GM18517 (cell line): ENCODE measurements around the gene NLGN4Y.

ENCODE experiments used
- ATAC-seq: cut with Tn5 transposase; IDR thresholded peaks from one replicate; pipeline ENCODE4 v1.9.1; 2021; ENCODE audit warnings: mild to moderate bottlenecking, moderate library complexity; ENCODE audit not compliant: unreplicated experiment

The NLGN4Y gene

DNA sequence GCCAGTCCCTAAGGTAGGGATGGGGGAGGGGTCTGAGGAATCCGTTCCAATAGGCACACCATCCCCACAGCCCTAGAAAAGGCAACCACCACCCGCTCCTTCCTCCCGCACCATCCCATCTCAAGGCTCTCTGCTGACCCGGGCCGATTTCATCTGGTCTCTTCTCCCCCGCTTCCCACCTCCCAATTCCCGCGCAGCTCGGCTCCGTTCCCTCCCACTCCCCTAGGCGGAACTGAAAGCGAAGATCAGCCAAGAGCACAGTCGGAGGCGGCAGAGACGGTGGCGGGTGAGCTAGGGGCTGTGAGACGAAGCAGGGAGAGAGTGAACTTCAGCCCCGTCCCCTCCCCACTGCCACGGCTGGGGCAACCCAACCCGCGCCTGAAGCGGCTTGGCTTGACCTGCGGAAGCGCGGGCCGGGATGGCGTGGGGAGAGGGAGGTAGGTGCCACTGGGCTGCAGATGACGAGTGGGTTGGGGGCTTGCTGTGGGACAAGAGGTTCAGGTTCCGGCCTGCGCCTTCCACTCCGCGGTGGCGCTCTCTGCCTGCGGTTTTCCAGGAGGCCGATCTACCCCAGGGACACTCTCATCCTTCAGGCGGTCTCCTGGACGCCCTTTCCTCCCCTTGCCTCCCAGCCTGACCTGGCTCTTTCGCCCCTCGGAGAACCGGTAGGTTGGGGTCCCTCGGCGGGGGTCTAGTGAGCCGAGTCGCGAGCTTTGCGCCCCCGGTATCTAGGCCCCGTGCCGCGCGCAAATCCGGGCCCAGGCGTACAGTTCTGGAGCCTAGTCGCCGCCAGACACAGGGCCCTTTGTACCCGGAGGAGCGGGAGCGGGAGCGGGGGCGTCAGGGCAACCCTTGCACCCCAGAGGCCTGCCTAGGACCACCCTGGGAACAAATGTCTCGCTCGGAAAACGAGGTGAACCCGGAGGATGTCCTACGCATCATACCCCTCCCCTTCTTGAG, at the start of gene NLGN4Y:
NLGN4Y (plus strand) TSS at position 258 of the 960 bp plus-strand sequence. CDS start 97,591 bp downstream, outside the sequence.
- no peak for ATAC-seq

DNA sequence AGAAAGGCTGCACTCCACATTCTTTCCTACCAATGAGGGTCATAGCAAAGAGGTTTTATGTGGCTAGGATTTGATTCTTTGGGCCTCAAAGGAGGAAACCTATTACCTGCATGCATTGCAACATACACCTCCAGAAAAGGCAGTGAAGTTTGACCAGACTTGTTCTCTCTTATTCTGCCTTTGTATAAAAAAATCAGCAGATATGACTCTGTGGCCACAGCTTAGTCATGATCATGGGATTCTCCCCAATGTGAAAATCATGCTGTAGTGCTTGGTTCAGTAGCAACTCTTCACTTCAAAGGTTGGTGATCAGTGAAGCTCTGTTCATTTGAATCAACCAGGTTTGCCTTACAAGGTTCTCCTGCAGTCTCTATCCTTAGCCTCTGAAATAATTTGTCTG, 38.4 kb upstream of the NLGN4Y start:
- ATAC-seq, result no peak

DNA sequence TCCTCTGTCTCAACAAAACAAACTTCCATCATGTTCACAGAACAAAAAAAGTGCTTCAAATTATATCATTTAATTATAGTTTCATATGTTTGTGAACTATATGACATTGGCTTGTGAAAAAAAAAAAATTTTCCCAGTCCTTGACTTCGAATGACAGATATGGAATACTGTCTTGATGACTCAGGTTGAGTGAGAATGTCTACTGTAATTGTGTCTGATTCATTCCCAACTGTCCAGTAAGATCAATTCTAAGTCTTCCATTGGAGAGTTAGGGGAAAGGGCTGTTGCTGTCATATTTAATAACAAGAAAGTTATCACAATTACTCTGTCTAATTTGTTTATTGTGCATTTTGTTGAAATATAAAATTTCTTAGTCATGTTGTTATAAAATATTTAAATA, 34.1 kb upstream of the NLGN4Y start:
- ATAC-seq, result no peak

DNA sequence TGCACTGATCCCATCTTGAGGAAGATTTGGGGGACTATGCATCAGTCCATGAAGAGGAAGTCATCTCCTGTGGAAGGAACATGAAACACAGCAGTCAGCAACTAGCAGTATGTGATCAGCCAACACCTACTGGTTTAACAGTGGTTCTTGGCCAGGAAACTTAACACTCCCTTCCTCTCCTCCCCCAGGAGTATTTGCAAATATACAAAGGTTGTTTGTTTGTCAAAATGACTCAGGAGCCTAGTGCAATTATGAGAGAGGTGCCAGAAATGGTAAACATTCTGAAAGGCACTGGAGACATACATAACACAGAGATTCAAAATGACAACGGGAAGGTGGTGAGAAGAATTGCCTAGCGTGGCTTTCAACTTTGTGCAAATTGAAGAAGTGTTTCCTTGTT, 26.3 kb upstream of the NLGN4Y start:
- no peak for ATAC-seq

DNA sequence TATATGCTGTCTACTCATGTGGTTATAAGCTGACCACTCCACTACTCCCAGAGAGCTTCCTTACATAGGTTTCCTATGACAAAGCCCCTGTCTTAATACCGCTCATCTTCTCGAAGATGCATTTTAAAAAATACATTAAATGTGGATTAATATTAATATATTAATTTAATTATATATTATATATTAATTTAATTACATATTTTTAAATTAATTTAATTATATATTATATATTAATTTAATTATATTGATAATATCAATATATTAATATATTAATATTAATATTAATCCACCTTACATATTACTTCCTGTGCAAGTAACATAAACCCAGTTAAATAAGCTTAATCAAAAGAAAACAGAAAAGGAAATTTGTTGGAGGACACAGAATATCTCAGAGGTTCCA, 19.7 kb upstream of the NLGN4Y start:
- ATAC-seq, result no peak

DNA sequence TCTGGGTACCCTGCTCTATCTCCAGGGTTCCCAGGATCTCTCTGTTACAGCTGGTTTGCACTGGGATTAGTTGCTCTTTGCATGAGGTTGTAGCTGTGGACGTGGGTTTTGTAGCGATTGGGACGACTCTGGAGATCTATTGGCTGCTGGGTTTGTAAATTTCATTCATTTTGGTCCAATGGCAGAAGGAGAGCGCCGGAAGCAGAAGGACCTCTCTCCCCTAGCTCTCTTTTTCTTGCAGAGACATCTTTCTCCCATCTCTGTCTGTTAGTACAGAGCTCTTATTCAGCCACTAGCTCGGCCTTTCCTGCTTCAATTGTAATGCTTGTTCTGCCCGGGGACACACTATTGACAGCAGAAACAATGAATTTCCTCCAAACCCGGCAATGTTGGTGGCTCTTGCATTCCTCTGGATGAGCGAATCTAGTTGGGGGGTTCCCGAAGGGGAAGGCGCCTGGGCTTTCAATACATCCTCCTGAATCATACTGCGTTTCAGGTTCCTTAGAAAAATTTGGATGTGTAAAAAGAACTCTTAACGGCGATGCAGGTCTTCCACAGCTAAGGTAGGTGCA, 1.9 kb upstream of the NLGN4Y start:
- no peak for ATAC-seq

DNA sequence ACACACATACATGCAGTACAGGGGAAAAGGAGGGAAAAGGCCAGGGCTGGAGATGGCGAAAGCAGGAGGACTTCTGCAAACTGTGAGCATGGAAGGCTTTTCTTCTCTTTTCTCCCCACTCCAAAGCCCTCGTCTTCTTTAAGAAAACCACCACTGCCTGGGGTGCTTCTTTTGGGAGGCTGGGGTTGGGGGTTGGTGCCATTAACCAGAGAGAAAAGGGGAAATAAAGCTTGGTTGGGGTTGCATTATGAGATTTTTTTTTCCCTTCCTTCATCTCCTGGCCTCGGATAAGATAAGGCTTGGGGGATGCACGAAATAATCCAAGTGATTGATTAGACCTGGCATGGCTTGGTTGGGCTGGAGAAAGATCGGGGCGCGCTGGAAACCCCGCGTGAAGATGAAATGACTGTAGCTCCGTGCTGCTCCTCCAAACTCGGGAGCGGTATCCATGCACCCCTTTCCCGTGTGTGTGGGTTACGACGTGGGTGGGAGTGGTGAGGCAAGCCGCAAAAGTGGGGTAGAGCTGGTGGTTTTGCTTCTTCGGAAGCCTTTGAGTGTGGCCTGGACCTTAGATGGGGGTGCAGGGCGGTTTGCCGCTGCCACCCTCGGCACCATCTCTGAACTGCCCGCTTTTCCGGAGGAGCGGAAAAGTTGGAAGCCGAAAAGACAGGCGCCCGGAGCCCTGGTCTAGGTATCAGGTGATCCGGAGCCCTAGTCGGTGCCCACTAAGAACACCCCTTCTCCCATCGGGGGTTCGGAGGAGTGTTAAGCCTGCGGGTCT, 648 bp upstream of the NLGN4Y start:
- no peak for ATAC-seq

DNA sequence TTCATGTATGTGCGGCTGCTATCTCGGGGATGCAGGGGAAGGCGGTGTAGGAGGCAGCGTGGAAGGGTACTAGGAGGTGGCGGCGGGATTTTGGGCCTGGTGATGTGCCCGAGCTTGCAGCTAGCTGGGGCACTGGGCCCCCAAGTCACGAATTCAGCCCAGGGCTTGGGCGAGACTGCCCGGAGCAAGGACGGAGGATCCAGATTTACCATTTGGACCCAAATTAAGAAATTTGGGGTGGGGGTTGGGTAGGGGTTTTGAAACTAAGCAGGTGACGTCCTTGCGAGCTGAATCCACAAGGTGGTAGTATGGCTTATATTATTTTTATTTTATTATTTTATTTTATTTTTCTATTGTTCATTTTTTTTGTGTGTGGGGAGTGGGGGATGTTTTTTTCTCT, 986 bp downstream of the NLGN4Y start:
- no peak for ATAC-seq

DNA sequence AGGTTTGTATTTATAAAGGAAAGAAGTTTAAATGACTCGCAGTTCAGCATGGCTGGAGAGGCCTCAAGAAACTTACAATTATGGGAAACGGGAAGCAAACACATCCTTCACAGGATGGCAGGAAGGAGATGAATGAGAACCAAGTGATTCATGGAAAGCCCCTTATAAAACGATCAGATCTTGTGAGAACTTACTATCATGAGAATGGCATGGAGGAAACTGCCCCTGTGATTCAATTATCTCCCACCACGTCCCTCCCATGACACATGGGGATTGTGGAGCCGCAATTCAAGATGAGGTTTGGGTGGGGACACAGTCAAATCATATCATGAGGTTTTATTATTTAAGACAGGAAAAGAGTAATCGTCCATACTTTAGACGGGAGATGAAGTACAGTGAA, 4.0 kb downstream of the NLGN4Y start:
- ATAC-seq, result no peak

DNA sequence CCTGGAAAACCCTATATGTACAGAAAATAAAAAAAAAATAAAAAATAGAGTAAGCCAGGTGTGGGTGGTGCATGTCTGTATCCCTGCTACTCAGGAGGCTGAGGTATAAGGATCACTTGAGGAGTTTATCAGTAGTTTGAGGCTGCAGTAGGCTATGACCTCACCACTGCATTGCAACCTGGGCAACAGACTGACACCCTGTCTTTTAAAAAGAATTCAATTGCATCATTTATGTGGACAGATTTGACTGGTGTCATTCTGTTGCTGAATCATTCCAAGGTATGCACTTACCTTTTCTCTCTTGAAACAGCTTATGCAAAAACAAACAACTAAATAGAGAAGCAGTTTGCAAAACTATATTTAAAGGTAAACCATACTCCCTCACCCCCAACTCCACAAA, 12.4 kb downstream of the NLGN4Y start:
- ATAC-seq, result no peak

DNA sequence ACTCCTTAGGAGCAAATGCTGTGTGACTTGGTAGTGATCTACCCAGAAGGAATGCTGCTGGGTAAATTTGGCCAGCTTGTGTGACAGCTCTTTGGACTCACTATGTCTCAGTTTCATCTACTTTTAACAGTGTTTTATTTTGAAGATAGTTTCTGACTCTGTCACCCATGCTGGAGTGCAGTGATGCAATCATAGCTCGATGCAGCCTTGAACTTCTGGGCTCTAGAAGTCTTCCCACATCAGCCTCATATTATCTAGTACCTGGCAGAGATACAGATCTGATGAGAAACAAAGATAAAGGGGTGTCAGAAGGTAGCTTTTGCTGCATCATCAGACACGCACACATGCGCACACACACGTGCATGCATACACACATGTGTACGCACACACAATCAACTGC, 19.2 kb downstream of the NLGN4Y start:
- no peak for ATAC-seq

DNA sequence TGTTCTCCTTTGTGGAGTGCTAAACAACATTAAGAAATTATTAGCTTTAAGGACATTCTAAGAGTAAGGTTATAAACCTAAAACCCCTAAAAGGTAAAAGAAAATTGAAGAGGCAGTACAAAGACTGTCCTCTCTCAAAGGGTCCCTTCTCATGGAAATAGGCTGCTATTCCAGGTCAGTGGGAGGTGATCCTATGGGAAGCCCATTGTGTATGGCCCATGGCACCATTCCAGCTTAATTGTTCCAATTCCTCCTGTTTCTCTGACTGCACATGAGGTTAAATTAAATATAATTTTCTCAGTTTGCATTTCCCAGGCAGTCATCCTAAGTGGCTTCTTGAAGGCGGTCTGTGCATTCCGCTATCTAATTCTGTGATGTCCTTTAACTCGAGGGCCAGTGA, 57.0 kb downstream of the NLGN4Y start:
- no peak for ATAC-seq

DNA sequence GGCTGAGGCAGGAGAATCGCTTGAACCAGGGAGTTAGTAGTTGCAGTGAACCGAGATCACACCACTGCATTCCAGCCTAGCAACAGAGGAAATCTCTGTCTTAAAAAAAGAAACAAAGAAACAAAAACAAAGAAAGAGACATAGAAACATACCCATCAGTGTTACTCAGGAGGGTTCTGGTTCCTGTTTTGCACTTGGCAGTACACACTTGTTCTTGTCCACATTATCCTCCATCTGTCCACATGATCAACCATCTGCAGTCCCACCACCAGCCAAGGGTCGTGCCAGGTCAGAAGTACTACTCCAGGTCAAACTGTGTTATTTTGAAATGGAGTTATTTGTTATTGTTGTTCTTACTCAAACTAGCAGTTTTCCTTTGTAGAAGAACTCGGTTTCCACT, 62.4 kb downstream of the NLGN4Y start:
- no peak for ATAC-seq

DNA sequence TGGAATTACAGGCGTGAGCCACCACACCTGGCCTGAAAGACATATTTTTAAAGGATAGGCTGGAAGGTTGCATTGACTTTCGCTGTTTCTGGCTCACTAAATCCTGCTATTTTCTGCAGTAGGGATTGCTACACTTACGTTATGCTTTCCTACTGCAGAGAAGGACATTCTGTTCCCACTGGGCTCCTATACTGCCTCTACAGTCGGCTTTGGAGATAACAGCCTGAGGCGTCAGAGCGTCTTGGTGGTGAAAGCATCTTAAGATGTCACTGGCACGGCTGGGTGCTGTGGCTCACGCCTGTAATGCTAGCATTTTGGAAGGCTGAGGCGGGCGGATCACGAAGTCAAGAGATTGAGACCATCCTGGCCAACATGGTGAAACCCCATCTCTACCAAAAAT, 77.0 kb downstream of the NLGN4Y start:
- ATAC-seq, result no peak

DNA sequence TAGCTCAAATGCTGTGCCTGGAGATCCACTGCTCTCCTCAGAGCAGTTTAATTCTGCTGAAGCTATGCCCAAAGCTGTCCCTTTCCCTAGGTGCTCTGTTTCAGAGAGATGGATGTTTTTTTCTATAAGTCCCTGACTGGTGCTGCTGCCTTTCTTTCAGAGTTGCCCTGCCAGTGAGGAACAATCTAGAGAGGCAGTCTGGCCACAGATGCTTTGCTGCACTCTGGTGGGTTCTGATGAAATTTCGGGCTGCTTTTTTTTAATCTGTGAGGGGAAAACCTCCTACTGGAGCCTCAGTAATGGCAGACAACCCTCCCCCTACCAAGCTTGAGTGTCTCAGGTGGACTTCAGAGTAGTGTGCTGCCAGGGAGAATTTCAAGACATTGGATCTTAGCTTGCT, 93.3 kb downstream of the NLGN4Y start:
- ATAC-seq, result no peak

DNA sequence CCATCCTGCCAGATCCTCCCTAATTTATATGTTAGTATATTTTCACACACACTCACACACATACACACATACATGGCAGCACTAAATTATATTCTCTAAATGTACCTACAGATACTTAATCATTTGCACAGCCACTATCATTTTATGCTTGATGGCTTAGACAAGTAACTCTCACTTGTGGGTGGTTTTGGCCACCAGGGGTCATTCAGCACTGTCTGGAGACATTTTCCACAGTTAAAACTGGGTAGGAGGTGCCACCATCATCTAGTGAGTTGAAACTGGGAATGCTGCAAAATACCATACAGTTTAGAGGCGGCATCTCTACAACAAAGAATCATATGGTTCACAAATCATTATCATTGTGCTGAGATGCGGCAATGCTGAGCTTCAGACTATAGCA, 94.2 kb downstream of the NLGN4Y start:
- no peak for ATAC-seq

DNA sequence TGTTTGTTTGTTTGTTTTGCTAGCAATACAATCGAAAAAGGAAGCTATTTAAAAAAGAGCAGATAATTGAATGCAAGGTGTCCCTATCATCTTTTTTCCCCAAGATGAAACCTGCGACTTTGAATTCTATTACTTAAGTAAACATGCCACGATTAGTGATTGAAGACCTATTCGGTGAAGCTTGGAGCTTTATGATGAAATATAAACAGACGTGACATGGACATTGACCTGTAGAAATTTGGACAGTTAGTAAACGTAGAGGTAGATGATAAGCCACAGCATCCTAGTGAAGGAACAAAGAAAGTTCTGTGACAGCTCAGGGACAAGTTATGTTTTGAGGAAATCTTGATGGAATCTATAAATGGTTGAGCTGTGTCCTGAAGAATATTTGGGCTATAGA, 103.9 kb downstream of the NLGN4Y start:
- ATAC-seq, result no peak

DNA sequence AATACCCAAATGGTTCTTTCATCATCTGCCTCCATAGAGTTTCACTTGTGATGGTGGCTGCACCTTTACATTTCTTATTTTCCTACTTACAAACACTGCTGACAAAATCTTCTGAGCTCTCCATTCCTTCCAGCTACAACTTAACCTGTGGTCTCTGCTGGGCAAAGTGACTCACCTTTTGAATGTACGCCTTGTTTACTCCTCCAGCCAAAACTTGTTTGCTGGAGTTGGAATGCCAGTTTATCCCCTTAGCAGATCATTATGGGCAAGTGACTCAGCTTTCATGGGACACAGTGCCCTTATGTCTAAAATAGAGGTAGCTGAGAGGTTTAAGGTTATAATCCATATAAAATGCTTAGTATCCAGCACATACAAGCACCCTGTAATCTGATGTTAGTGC, 107.3 kb downstream of the NLGN4Y start:
- no peak for ATAC-seq

DNA sequence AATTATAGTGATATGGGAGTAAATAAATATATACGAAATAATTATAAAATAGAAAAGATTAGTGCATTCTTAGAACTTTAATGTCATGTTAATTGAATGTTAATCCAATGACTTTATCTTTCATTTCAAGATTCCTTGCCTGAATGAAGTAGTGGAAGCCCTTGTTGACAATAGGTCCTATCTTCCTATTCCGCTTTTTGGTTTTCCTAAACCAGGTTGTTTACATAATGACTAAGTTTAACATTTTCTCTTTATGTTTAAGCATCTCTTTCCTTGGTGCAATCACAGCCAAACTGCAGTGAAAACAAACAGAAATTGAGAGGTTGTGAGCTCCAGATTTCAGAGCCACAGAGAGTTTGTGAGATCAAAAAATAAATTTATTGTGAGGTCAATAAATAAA, 109.4 kb downstream of the NLGN4Y start:
- no peak for ATAC-seq

DNA sequence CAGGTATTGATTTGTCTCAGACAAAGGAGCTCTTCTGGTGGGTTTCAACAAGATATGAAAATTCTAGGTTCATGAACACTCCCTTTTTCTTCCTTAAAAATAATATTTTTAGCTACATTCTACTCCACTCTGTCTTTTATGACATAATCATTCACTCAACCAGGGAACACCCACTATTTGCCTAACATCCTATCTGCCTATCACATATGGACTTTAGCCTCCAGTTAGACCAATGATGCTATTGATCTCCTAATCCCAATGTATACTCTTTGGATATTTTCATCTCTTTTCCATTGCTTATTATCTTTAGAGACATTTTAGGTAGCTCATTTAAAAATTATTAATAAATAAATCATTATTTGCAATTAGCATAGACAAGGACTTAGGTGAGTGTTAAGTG, 110.6 kb downstream of the NLGN4Y start:
- ATAC-seq, result no peak

DNA sequence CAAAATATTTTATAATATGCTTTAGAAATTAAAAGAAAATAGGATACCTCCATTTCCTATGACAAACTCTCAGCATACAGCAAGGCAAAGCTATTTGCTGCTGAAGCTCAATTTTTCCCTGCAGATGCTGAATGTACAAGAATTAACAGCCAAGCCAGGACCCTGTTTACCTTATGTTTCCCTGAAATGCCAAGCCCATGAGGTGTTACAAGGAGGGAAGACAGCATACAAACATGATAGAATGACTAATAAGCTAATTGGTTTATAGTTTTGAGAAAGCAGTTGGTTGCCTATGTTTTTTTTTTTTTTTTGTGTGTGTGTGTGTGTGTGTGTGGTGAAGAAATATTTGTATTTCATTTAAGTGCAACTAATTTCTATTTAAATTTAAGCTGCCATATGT, 113.2 kb downstream of the NLGN4Y start:
- ATAC-seq, result no peak

DNA sequence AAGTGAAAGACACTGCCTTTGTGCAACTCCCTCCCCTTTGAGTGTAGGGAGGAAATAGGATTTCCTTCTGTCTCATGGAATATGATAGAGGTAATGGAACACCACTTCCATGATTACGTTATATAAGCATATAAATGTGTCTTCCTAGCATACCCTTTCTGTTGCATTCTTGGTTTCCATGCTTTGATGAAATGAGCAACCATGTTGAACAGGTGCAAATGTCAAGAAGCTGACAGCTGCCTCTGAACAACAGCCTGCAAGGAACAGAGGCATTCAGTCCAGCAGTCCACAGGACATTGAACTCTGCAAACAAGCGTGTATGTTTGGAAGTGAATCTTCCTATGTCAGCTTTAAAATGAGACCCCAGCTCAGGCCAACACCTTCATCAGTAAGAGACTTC, 117.5 kb downstream of the NLGN4Y start:
- no peak for ATAC-seq
